HG02588 (cell line): ENCODE measurements around the gene PWP1.

Experiments
- ATAC-seq: cut with Tn5 transposase; IDR thresholded peaks from one replicate; pipeline ENCODE4 v1.9.1; 2021; ENCODE audit warnings: mild to moderate bottlenecking, moderate library complexity; ENCODE audit not compliant: unreplicated experiment

The PWP1 gene

DNA sequence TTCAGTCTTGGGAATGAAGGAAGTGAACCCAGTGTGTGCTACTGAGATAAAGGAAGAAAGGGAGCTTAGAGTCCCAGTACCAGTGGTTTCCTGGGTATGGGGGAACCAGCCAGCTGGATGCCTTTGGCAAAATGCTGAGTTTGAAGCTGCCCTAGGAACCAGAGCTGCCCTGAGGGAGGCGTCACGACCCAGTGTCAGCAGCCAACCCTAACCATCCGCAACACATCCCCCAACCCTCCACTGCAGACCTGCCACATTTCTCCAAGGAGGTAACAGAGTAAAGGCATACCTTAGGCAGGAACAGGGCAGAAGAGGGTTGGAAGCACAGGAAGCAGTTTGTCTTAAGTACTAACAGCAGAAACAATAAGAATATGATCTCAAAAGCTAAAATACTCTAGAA is 46.8 kb downstream of the PWP1 start:
- ATAC-seq, result no peak

DNA sequence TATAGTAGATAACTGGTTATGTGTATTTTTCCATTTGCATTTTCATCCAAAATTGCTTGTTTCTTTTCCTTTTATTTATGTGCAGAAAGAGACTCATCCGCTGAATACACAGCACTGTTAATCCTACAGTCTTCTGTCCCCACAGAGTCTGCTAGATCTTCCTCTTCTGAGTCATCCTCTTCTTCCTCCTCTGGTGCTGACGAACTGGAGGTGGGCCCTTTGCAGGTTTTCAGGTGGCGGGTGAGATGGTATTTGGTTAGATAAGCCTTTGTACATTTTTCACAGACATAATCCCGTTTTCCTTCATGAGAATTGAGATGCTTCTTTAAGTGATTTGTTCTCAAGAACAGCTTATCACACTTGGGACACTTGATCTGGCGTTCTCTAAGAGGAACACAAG is 48.5 kb downstream of the PWP1 start:
- ATAC-seq, result no peak

DNA sequence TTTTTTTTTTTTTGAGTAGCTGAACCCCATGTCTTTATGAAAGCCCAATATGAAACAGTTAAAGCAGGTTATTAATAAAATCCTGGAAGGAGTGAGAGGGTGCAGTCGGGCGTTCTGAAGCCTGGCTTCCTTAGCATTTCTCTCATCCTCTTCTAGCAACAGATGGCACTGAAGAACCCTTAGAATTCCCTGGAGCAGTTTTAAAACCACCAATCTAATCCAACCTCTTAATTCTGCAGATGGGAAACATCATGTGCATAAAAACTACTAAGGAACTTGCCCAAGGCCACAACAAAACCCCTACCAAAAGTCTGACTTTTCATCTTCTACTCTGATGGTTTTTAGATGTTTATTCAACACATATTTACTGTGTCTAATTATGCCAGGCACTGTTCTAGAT is 50.2 kb downstream of the PWP1 start:
- ATAC-seq, result no peak

DNA sequence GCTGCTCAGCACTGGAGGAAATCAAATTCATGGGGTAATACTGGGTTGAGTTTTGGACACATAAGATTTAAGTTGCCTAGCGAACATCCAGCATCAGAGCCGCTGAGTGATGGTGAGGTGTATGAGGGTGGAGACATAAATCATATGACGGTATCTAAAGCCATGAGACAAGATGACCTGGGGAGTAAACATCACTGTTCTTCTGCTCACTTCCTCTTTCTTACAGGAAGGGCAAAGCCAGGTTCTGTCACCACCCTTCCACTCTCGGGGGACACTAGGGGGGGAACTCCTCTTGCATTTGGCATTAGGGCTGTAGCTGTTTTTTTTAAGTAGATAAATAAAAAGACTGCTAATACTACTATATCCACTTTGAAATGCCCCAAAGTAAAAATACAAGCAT is 51.3 kb downstream of the PWP1 start:
- peak; percentile 80 for ATAC-seq

DNA sequence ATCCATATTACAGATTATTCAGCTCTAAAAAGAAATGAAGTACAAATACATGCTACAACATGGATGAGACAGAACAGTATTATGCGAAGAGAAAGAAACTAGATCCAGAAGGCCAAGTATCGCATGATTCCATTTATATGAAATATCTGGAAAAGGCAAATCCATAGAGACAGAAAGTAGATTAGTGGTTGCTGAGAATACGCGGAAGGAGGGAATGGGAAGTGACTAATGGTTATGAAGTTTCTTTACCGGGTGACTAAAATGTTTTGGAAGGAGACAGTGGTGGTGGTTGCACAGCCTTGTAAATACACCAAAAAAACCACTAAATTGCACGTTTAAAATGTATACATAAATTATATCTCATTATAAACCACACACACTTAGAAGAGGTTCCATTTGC is 62.9 kb downstream of the PWP1 start:
- ATAC-seq, result no peak

DNA sequence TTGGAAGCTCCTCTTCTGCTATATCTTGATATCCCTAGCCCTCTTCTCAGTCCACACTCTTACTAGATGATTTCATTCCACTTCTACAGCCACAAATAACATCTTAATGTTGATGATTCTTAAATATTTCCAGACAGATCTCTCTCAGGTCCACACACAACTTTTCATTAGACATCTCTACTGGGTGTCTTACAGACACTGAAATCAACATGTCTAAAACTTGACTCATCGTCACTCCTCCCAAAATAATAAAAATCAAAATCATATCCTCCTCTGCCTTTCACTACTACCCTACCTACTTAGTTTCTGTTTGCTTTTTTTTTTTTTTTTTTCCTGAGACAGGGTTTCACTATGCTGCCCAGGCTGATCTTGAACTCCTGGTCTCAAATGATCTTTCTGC is 63.5 kb downstream of the PWP1 start:
- ATAC-seq, result no peak

DNA sequence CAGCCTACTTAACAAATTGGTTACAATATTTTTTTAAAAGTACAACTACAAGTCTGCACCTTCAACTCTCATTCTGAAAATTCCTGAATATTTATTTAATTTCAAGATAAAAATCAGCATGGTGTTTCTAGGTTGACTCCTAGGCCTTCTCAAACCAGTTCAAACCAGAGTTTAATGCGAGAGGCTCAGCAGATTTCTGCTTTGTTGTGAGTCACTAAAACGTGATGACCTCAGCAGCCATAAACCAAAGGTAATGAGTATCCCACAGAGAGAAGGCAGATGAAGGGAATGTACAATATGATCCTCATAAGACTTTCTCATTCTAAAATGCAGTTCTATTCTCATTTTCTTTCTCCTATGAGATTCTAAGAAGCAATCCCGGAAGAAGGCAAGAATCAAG is 73.8 kb downstream of the PWP1 start:
- no peak for ATAC-seq

DNA sequence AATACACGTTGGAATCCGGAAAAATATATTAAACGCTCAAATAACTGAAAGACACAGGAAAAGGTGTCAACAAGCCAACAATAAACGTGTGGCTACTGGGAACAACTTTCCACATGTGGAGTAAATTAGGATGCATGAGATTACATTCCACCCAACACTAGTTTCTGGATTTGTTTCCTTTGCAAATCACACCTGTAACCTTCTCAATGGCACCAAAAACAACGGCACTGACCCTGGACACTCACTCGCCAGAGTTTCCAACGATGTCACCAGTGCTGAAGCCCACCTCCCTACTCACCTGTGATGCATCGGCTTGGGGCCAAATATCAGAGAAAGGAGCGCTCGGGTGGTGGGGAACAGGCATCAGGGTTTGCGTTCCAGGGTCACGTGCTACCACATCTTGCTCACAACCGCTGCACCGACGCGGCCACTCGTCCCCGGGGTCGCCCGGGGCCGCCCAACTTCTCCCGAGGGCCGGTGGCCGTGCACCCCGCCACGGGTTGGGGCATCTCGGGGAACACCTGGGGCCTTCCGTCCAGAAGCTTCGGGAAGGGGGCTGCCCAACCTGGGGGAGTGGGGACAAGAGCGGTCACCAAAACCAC is 74.7 kb downstream of the PWP1 start:
- ATAC-seq, result peak; percentile 26

DNA sequence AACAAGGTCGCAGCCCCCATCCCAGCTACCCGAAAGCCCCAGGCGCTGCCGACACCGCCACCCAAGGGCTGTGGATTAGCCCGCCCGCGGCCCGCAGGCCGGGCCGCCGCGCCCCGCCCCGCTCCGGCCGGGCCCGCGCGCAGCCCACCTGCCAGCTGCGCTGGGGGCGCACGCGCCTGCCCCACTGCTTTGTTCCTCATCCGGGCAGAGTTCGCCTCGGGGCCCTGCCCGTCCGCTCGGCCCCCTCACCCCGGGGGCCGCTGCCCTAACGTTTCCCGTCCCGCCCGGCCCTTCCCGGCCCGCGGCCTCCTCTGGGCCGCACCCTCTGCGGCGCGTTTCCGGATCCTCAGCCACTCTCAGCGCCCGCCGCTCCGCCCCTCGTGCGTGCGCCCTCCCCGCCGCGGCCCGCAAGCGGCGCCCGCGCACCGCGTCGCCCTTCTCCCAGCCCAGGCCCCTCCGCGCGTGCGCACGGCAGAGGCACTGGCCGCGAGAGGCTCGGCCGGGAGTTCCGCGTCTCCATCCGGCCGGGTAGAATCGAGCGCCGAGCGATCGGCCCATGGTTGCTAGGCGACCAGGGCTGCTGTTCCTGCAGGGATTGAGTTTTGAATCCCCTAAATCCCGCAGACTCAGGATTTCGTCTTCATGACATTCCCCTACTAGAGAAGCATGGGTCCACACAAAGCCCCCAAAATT is 75.4 kb downstream of the PWP1 start, which contains the start of gene PRDM4:
Gene PRDM4, minus strand, starts transcription at position 329 of the 693 bp plus-strand sequence. CDS start 622 bp downstream, outside the sequence.
- peak; percentile 96 for ATAC-seq

DNA sequence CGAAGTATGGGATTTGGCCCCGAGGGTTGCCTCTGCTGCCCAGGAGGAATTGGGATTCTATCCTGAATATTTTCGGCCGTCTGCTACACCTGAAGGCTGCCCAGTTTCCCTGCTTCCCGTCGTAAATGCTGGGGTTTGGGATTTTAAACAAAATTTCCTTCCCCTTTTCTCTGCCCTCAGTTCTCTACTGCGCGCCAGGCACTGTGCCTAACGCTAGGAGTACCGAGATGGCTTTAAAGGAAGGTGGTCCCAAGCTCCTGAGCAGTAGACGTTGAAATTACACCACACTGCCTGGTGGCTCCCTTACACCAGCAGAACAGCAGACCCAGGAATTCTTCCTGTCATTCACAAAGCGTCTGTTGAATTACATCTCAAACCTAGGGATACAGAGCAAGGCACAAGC is 75.9 kb downstream of the PWP1 start:
- no peak for ATAC-seq
